SKM-1 (cell line): Measurements from ENCODE around the gene ALDH1A3.

Experiments used
- DNase-seq: peaks from one replicate; lab custom pipeline; 2025; ENCODE audit not compliant: unreplicated experiment; lab: John Stamatoyannopoulos, UW

Gene ALDH1A3

GRCh38 chr15:100858294-100858693 lies 21.3 kb upstream of the ALDH1A3 start:
- DNase-seq: no peak

DNA sequence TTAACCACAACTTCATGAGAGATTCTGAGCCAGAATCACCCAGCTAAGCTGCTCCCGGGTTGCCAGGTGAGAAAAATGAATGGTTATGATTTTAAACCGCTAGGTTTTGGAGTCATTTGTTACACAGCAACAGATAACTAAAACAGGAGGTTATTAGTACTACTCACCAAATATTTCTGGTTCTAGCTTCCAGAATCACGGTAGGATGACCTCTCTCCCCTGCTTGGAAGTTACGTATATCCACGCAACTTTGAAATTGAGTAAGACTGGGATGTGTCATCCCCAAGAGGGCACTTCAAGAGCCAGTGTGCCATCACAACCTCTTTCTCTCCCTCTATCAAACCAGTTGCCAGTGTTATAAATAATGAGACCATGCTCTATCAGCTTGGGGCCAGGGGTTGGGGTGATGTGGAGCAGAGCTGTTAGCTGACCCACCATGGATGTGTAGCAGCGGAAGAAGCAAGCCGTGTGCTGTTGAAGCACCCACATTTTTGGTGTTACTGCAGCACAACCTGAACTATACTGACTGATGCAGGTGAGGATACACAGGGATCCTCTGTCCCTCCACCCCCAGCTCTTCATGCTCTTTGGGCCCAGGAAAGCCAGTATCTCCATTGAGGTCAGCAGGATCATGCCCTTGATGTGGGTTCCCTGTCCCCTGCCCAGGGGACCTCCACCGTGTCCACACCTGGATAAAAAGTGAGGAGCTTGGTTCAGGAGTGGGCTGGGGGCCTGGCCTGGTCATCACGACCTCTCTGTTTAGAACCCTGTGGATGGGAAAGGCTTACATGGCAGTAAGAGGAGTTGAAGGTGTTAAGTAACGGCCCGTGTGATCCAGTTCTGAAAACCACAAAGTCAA lies 19.4 kb upstream of the ALDH1A3 start:
- DNase-seq: no peak

- DNase-seq: no peak
These were observed 18.7 kb upstream of the ALDH1A3 start for GRCh38 chr15:100860829-100861510.

DNA sequence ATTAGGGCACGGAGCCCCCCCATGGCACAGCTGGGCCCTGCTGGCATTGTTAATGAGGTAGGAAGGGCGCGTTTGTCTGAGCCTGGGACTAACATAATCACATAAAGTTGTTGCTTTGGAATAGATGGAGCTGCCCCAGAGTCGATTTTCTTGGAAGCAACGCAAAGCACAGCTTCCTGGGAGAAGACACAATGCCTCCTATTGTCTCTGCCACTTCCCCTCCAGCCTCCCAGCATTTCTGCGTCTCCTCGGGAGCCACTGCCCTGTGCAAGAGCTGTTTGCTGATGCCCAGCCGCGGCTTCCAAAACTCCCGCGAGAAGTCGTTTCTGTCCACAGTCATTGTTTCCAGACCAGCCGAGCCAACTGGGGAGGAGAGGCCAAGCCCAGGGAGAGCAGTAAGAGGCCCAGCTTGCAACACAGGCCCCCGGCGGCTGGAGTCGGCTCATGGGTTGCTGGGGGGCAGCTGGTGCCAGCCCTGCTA lies 18.1 kb upstream of the ALDH1A3 start:
- no peak for DNase-seq

GRCh38 chr15:100862162-100862561 lies 17.5 kb upstream of the ALDH1A3 start:
- DNase-seq: no peak

DNA sequence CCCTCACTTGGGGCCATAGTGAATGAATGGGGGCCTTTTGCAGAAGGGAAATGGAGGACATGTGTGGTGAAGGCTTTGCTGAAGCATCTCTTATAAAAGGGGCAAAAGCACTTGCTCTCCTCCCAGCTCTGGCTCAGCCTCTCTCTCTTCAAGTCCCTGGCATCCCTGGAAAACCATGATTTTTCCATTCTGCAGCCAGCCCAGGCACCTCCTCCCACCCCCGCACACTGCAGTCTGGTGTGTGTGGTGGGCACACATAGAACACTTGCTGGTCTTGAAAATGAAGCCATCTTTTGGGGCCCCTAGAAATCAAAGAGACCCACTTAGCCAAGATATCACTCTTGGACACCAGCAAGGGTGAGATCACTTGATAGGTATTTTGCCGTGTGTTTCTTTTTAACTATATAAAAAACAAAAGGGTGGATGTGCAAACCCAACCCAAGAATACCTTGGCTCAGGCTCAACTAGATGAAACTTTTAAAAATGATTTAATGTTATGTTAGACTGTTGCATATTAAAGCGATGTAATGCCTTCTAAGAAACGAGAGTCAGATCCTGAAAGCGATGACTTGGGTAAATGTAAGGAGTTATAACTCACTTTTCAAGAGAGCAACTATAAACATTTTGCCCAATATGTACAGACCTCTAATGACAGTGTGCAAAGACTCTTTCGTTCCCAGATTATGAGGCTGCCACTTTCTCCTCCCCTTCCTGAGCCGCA lies 16.4 kb upstream of the ALDH1A3 start:
- DNase-seq: no peak

DNA sequence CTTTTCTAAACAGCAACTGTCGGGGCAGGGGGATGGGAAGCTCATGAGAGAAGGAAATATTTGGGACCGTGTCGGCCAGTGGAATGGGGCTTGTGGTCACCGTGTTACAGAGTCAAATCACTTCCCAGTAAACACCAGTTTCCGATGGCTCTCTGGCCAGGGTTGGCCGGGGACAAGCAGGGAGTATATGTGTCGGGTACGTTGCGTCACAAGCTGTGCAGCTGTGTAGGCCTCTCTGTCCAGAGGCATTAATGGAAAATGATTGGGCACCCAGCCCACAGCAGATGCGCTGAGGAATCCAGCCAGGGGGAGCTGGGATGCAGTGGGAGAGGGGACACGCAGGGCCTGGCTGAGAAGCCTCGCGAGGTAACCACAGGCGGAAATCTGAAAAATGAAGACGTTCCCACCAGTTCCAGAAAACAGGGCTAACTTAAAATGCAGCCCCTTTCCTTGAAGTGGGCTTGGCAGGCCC lies 15.8 kb upstream of the ALDH1A3 start:
- DNase-seq: no peak

DNA sequence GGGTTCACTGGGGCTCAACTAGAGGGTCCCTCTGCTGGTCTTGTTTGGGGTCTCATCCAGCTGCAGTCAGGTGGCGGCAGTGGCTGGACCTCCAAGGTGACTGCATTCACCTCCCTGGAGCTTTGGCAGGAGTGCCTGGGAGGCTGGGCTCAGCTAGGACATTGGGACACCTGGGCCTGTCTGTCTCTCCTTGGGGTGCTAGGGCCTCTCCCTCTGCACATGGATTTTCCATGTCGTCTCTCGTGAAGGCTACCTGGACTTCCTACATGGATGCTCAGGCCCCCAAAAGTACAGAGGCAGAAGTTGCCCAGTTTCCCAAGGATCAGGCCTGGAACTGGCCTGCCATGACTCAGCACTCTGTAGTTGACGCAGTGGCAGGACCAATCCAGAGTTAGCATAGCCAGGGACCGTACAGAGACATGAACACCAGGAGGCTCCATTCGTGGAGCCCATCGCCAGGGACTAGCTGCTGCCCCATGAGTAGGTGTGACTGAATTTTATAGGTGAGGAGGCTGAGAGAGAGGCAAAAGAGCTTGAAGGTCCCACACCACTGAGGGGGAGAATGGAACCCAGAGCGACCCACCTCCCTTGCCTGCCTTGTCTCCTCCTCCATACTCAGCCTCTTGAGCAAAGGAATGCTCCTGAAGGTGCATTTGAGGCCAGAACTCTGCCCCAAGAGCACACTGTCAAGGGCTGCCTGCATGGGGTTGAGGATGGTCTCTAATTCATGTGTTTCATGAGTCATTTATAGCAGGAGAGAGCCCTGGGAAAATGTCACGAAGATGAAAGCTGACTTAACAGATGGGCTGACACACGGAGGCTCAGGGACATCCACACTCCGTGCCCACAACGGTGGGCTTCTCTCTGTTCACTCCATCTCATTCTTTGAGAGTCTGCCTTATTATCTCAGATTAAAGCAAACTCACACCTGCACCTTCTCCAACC lies 13.0 kb upstream of the ALDH1A3 start:
- no peak for DNase-seq

- no peak for DNase-seq
These were observed 12.2 kb upstream of the ALDH1A3 start for GRCh38 chr15:100867433-100867832.

GRCh38 chr15:100869151-100869999 lies 10.3 kb upstream of the ALDH1A3 start:
- no peak for DNase-seq

DNA sequence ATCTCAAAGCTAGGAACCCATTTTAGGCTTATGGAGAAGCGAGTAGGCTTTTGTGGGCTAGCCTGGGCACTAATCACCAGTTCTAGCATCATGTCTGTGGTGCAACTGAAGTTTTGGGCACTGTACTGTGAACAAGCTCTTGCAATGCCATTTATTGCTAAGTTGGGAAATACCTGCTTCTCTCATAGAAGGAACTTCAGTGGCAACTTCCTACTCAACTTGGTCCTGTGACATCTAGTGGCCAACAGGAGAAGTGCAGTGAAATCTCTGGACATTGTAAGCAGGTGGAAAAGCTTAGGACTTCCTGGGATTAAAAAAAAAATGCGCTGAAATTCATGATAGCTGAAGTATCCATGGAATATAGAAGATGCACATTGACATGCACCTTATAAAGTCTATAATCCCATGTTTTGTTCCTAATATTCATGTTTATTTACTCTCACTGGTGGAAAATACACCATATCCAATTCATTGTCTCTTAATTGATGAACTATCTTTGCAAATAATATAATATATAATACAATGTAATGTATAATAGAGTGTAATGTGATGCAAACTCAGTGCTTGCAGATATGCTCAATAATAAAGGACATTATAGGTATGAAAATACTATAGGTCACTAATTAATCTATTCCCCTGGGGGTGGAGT lies 6.5 kb upstream of the ALDH1A3 start:
- peak; percentile 91 for DNase-seq

GRCh38 chr15:100875495-100875894 lies 4.1 kb upstream of the ALDH1A3 start:
- no peak for DNase-seq

GRCh38 chr15:100875976-100876375 lies 3.7 kb upstream of the ALDH1A3 start:
- no peak for DNase-seq

DNA sequence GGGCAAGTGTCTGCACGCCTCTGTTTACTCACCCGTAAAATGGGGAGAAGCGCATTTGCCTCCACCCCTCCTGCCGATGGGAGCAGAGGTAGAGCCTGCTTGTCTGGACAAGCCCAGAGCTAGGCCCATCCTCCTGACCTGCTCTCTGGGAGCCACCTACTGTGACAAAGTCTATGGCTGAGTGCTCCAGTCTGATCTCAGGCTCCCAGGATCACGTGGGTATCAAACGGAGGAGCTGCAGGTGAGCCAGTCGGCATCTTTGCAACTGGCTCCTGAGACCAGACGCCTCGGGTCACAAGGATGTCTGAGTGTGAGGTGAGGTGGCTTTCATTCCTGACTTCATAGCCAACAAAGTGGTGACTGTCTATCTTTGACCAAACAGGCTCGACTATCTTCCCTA lies 2.1 kb upstream of the ALDH1A3 start:
- no peak for DNase-seq

- no peak for DNase-seq
These were observed 1.5 kb upstream of the ALDH1A3 start for GRCh38 chr15:100878130-100878529.

DNA sequence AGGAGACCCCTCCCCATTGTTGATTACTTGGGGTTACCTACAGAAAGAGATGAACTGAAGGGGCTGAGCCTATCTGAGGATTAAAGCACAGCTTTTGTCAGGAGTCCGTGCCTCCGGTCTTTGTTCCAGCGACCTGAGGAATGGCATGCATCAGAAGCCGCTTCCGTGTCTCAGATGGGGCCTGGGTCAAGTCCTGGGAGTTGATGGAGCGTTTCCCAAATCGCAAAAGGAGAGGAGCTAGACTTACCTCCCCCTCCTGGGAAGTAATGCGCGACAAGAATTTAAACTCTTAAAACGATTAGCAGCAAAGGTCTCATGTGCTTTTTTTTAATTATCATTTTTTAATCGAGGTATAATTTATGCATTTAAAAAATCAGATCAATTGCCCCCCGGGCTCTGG lies 983 bp upstream of the ALDH1A3 start:
- no peak for DNase-seq

GRCh38 chr15:100879061-100879463 lies 569 bp upstream of the ALDH1A3 start:
- no peak for DNase-seq

DNA sequence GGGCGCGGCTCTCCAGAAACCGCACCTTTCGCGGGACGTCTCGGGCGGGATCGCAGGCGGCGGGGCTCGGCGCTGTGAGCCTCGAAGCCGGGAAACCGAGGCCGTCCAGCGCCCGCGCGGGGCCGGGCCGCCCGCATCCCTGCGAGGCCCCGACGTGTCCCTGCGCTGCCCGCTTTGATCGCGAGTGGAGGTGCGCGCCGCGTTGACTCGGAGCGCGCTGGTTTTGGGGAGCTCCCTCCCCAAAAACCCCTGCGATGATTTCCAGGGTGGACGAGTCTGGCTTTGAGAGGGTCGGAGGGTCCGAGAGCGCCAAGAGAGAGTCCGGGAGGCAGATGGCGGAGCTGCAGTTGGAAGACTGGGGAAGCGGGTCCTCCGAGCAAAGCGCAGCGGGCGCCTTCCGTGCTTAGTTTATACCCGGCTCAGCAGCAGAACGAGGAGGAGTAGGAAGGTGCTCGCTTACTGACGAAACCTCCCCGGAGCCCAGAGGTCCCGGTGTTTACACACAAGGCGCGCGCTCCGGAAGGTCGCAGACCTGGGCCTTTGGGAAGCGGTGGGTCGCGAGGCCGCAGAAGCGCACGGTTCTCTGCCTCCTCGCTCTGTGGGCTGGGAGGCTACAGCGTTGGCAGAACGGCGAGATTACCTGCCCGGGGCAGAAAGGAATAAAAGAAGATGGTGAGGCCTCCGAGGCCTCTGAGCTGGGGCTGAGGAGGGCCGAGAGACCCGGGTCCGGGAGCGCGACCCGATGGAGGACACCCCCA lies 687 bp downstream of the ALDH1A3 start:
- no peak for DNase-seq
